ENCODE measurements around the gene RAI14. TPM values are rescaled to one million over a fixed set of nuclear protein-coding genes. Genes with fewer than 3 reads are reported as not detected.

RAI14 gene
- total and polyA plus RNA-seq, 11 donors: 1.7 to 34.3 (median 10.7) TPM

DNA sequence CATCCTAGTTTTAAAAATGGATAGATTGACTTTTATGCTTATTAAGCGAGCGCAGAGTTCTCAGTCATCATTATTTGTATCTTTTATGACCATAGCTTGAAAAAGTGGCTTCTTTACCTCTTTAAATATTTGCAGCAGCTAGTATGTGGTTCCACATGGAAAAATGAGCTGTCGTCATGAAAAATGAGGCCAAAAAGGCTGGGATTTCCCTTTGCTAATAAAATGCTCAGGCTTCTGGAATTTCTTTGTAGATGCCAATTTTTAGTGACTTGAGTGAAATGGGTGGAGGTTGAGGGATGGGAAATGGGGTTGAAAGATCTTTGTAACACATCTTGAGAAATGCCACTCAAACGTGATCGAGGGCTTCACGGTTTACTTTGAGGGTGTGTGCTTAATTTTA is 35.2 kb downstream of the RAI14 start:
- intact Hi-C loops (cut with DNase I): no loop called here
- WGBS, 4 donors: 63 to 73% (median 69%) methylated on average over 6 of the region's 6 CpGs
- no peak for ATAC-seq

DNA sequence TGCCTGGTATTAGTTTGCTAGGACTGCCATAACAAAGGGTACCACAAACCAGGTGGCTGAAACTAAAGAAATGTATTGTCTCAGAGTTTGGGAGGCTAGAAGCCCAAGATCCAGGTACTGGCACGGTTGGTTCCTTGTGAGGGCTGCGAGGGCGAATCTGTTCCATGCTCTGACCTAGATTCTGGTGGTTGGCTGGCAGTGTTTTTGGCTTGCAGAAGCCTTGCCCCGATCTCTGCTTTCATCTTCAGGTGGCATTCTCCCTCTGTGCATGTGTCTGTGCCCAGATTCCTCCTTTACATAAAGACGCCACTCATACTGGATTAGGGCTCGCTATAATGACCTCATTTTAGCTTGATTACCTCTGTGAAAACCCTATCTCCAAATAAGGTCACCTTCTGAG is 36.7 kb downstream of the RAI14 start:
- H3K36me3 ChIP-seq: peaks cover 0 to 7% (median 0%) of the 10 kb centered on the region in 9 donors
- no peak for DNase-seq
- no peaks in the 10 kb centered on the region for H3K9me3 ChIP-seq
- ATAC-seq: no peak
- no peak for TF ChIP-seq POLR2A (IDR thresholded peaks at IDR 0.05)
- TF ChIP-seq, protein P1, sequence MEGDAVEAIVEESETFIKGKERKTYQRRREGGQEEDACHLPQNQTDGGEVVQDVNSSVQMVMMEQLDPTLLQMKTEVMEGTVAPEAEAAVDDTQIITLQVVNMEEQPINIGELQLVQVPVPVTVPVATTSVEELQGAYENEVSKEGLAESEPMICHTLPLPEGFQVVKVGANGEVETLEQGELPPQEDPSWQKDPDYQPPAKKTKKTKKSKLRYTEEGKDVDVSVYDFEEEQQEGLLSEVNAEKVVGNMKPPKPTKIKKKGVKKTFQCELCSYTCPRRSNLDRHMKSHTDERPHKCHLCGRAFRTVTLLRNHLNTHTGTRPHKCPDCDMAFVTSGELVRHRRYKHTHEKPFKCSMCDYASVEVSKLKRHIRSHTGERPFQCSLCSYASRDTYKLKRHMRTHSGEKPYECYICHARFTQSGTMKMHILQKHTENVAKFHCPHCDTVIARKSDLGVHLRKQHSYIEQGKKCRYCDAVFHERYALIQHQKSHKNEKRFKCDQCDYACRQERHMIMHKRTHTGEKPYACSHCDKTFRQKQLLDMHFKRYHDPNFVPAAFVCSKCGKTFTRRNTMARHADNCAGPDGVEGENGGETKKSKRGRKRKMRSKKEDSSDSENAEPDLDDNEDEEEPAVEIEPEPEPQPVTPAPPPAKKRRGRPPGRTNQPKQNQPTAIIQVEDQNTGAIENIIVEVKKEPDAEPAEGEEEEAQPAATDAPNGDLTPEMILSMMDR (IDR thresholded peaks at IDR 0.05): no peak
- H3K4me3 ChIP-seq: no peak overlapping the region
- H3K27me3 ChIP-seq: no peaks in the 10 kb centered on the region
- H3K4me1 ChIP-seq: peaks cover 0 to 34% (median 16%) of the 10 kb centered on the region in 12 donors
- intact Hi-C loops (cut with DNase I): no loop called here
- WGBS, 4 donors: 93 to 98% (median 98%) methylated on average over 6 of the region's 6 CpGs
- H3K27ac ChIP-seq: peak overlapping the region in 1 of 12 donors; percentile 61

More for the DNA sequence above, 35.2 kb downstream of the RAI14 start:
- Histone ChIP-seq H3K4me1 (peaks cover 0 to 48% (median 29%) of the 10 kb centered on the region in 12 donors), H3K27me3 (no peaks in the 10 kb centered on the region), H3K4me3 (no peak overlapping the region), H3K9me3 (no peaks in the 10 kb centered on the region), H3K27ac (no peak overlapping the region), H3K36me3 (peaks cover 0 to 7% (median 0%) of the 10 kb centered on the region in 9 donors)
- no peak for DNase-seq
- no peak for TF ChIP-seq POLR2A (IDR thresholded peaks at IDR 0.05)
- TF ChIP-seq, protein P1 (IDR thresholded peaks at IDR 0.05): no peak

DNA sequence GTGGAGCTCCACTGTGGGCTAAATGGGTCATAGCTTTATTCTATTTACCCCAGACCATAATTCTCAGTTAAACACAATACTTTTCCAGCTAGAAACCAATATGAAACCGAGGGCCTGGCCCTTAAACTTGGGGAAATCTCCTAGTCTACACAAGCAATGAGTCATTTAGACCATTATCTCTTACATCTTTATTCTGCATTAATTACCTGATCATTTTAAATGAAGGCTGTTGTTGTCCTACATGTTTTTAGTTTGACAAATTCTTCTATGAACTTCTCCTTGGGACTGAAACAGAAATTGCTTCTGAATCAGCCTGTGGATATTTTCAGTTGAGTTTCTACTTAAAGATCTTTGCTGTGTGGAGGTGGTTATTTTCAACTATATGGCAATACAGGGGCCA is 37.9 kb downstream of the RAI14 start:
- Histone ChIP-seq H3K4me1 (peaks cover 0 to 25% (median 14%) of the 10 kb centered on the region in 12 donors), H3K27ac (peak overlapping the region in 2 of 12 donors; percentile 46 to 61), H3K9me3 (no peaks in the 10 kb centered on the region), H3K27me3 (no peaks in the 10 kb centered on the region), H3K4me3 (no peak overlapping the region), H3K36me3 (no peaks in the 10 kb centered on the region)
- ATAC-seq (no peak), DNase-seq (no peak)
- intact Hi-C loops (cut with DNase I): no loop called here
- 90 to 99% (median 96%) methylated on average over 1 of the region's 1 CpG for WGBS, 4 donors
- TF ChIP-seq POLR2A (IDR thresholded peaks at IDR 0.05): no peak

DNA sequence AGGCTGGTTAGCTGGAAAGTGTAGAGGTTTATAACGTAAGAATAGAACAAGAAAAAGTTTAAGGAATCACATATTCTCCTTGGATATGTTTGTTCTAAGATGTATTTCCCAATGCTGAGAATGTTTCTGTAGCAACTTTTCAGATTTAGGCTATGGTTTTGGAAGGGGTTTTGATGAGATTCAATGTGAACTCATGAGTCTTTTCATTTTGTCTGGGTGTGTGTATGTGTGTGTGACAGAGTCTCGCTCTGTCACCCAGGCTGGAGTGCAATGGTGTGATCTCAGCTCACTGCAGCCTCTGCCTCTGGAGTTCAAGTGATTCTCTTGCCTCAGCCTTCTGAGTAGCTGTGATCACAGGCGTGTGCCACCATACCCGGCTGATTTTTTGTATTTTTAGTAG is 38.6 kb downstream of the RAI14 start:
- no peaks in the 10 kb centered on the region for H3K36me3 ChIP-seq
- DNase-seq (no peak), ATAC-seq (no peak)
- H3K4me1 ChIP-seq: peaks cover 0 to 25% (median 14%) of the 10 kb centered on the region in 12 donors
- WGBS, 4 donors: 82 to 90% (median 85%) methylated on average over 4 of the region's 4 CpGs
- no peaks in the 10 kb centered on the region for H3K27me3 ChIP-seq
- no peaks in the 10 kb centered on the region for H3K9me3 ChIP-seq
- no peak overlapping the region for H3K4me3 ChIP-seq
- no peak for TF ChIP-seq POLR2A (IDR thresholded peaks at IDR 0.05)
- TF ChIP-seq, protein P1 (IDR thresholded peaks at IDR 0.05): no peak
- peak overlapping the region in 2 of 12 donors; percentile 46 to 61 for H3K27ac ChIP-seq
- intact Hi-C loops (cut with DNase I): no loop called here

Measured in heart left ventricle (tissue), 16 donors.